Keratinocyte (primary cell): ENCODE data around the gene IRF8. TPM values are rescaled to one million over a fixed set of nuclear protein-coding genes. Genes with fewer than 3 reads are reported as not detected.

Experiments used
- DNase-seq: peaks from one replicate; pipeline ENCODE4 v3.0.0-alpha.2; 2011; ENCODE audit warnings: low read depth, missing footprints, low spot score
- FAIRE-seq: peaks from 2 replicates; lab custom pipeline; 2011; peaks lifted over from hg19 to GRCh38; lab: Jason Lieb, UNC
- H2AFZ ChIP-seq: 2 replicates; pipeline ENCODE4 v1.6.0; 2012; ENCODE audit warnings: low read length, control low read depth, inconsistent platforms; ENCODE audit not compliant: control insufficient read depth
- H3K27ac ChIP-seq: 2 replicates; pipeline ENCODE4 v1.5.1; 2011; ENCODE audit warnings: low read length; ENCODE audit not compliant: control insufficient read depth, insufficient read depth
- H3K27me3 ChIP-seq: 3 replicates; pipeline ENCODE4 v1.6.0; 2011; ENCODE audit warnings: low read length; ENCODE audit not compliant: control insufficient read depth, insufficient read depth; ENCODE audit errors: extremely low read depth
- H3K36me3 ChIP-seq, 2 experiments: 2 replicates in 1 of 2; 3 replicates in 1 of 2; pipeline ENCODE4 v1.5.1; 2011; ENCODE audit warnings: low read length in 2 of 2, mild to moderate bottlenecking in 1 of 2; ENCODE audit not compliant: control insufficient read depth in 2 of 2, insufficient read depth in 2 of 2; ENCODE audit errors: extremely low read depth in 1 of 2
- H3K4me1 ChIP-seq: 3 replicates; pipeline ENCODE4 v1.5.1; 2011; ENCODE audit warnings: low read length; ENCODE audit not compliant: control insufficient read depth, insufficient read depth; ENCODE audit errors: extremely low read depth
- H3K4me2 ChIP-seq: 3 replicates; pipeline ENCODE4 v1.6.0; 2011; ENCODE audit warnings: low read depth, low read length; ENCODE audit not compliant: control insufficient read depth, insufficient read depth; ENCODE audit errors: extremely low read depth
- H3K4me3 ChIP-seq, 3 experiments: fragments of 200-600 bp in 1 of 3; sonication (generic) in 1 of 3; 2 replicates in 2 of 3; 3 replicates in 1 of 3; pipeline ENCODE4 v1.5.1; 2011 to 2016; ENCODE audit warnings: low read length in 3 of 3, mild to moderate bottlenecking in 3 of 3, control low read depth in 2 of 3, inconsistent platforms in 1 of 3, low read depth in 1 of 3, mixed read lengths in 1 of 3, mixed run types in 1 of 3, moderate library complexity in 1 of 3; ENCODE audit not compliant: control insufficient read depth in 2 of 3, insufficient read depth in 2 of 3; ENCODE audit errors: extremely low read depth in 1 of 3
- H3K79me2 ChIP-seq: 2 replicates; pipeline ENCODE4 v1.6.0; 2012; ENCODE audit warnings: low read length; ENCODE audit not compliant: control insufficient read depth, insufficient read depth
- H3K9ac ChIP-seq: 3 replicates; pipeline ENCODE4 v1.6.0; 2011; ENCODE audit warnings: low read length; ENCODE audit not compliant: control insufficient read depth, insufficient read depth; ENCODE audit errors: extremely low read depth
- H3K9me1 ChIP-seq: 3 replicates; pipeline ENCODE4 v1.6.0; 2011; ENCODE audit warnings: low read length; ENCODE audit not compliant: control insufficient read depth, insufficient read depth; ENCODE audit errors: extremely low read depth
- H3K9me3 ChIP-seq: 2 replicates; pipeline ENCODE4 v1.5.1; 2012; ENCODE audit warnings: low read depth, low read length; ENCODE audit not compliant: control insufficient read depth
- H4K20me1 ChIP-seq: 3 replicates; pipeline ENCODE4 v1.6.0; 2011; ENCODE audit warnings: low read length; ENCODE audit not compliant: control insufficient read depth, insufficient read depth; ENCODE audit errors: extremely low read depth
- EZH2 ChIP-seq: IDR thresholded peaks from one replicate; pipeline ENCODE4 v1.6.1; 2012; ENCODE audit warnings: inconsistent platforms, mild to moderate bottlenecking, low read length, moderate library complexity
- dilution Hi-C: fragments of 300-500 bp; cut with MboI; formaldehyde crosslinking; loops from one replicate; pipeline ENCODE4 v1.7.0; 2020; ENCODE audit warnings: low sequenced_read_pairs; ENCODE audit not compliant: extremely low pct_ligation_motif_present
- polyA plus RNA-seq, 5 experiments: library from polyadenylated mRNA; depleted of rRNA in 3 of 5; stranded (reverse) in 3 of 5; stranded (forward) in 1 of 5; unstranded in 1 of 5; fragments of >200 nt; gene quantifications; 1 replicate in 1 of 5; 2 replicates in 3 of 5; 3 replicates in 1 of 5; pipeline versions ENCODE4 v1.2.1 to v1.2.3, GENCODE V29; 2011 to 2012; ENCODE audit warnings: missing spikeins in 2 of 5, low read depth in 1 of 5, low replicate concordance in 1 of 5
- TF ChIP-seq, protein P1 (sequence below), 3 experiments: IDR thresholded peaks in 1 of 3; conservative IDR thresholded peaks in 1 of 3; optimal IDR thresholded peaks in 1 of 3; 2 replicates in 2 of 3; 3 replicates in 1 of 3; pipeline versions ENCODE3 to v1.5.1; 2011; ENCODE audit warnings: low read length in 3 of 3, mild to moderate bottlenecking in 3 of 3, moderate library complexity in 2 of 3, control low read depth in 1 of 3, inconsistent platforms in 1 of 3; ENCODE audit not compliant: insufficient read depth in 2 of 3; ENCODE audit errors: extremely low read depth in 1 of 3

Gene IRF8
- polyA plus RNA-seq, 1 donor (not counting 4 experiments of a cell fraction or from before 2014, with no cell fraction given) = not detected

DNA sequence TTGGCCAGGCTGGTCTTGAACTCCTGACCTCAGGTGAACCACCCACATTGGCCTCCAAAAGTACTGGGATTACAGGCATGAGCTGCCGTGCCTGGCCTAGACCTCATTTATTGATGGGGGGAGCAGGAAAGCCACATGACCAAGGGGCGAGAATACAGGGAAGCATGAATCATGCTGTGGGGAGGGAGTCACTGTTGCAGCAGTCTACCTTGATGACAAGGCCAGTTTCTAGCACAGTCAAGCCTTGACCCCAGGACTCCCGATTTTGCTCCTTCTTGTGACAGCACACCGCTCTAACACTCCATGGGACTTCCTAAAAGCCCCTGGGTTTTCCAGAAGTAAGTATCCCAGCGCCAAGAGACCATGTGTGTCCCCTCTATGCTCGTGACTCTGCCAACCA is 42.9 kb upstream of the IRF8 start:
- DNase-seq = no peak
- H3K27me3 ChIP-seq = no peaks in the 10 kb centered on the region
- no peak for TF ChIP-seq EZH2
- TF ChIP-seq, protein P1, sequence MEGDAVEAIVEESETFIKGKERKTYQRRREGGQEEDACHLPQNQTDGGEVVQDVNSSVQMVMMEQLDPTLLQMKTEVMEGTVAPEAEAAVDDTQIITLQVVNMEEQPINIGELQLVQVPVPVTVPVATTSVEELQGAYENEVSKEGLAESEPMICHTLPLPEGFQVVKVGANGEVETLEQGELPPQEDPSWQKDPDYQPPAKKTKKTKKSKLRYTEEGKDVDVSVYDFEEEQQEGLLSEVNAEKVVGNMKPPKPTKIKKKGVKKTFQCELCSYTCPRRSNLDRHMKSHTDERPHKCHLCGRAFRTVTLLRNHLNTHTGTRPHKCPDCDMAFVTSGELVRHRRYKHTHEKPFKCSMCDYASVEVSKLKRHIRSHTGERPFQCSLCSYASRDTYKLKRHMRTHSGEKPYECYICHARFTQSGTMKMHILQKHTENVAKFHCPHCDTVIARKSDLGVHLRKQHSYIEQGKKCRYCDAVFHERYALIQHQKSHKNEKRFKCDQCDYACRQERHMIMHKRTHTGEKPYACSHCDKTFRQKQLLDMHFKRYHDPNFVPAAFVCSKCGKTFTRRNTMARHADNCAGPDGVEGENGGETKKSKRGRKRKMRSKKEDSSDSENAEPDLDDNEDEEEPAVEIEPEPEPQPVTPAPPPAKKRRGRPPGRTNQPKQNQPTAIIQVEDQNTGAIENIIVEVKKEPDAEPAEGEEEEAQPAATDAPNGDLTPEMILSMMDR (optimal IDR thresholded peaks at IDR 0.05 in 1 of 3, IDR thresholded peaks at IDR 0.05 in 1 of 3, conservative IDR thresholded peaks at IDR 0.05 in 1 of 3; ENCODE audit: extremely low read depth in 1 of 3, insufficient read depth in 2 of 3, low read length in 3 of 3) = no peak
- H3K4me3 ChIP-seq = no peak overlapping the region
- H3K9me1 ChIP-seq = no peaks in the 10 kb centered on the region
- no peaks in the 10 kb centered on the region for H3K4me1 ChIP-seq
- no peak overlapping the region for H3K4me2 ChIP-seq
- dilution Hi-C loops = loop anchor here (10.0 kb wide), 1 partner anchor 79 kb away; no protein-coding TSS in a partner anchor
- FAIRE-seq = no peak
- no peaks in the 10 kb centered on the region for H4K20me1 ChIP-seq
- H3K79me2 ChIP-seq = no peaks in the 10 kb centered on the region
- H2AFZ ChIP-seq = no peak overlapping the region
- no peak overlapping the region for H3K9ac ChIP-seq
- no peaks in the 10 kb centered on the region for H3K9me3 ChIP-seq
- no peak overlapping the region for H3K27ac ChIP-seq
- no peaks in the 10 kb centered on the region for H3K36me3 ChIP-seq

DNA sequence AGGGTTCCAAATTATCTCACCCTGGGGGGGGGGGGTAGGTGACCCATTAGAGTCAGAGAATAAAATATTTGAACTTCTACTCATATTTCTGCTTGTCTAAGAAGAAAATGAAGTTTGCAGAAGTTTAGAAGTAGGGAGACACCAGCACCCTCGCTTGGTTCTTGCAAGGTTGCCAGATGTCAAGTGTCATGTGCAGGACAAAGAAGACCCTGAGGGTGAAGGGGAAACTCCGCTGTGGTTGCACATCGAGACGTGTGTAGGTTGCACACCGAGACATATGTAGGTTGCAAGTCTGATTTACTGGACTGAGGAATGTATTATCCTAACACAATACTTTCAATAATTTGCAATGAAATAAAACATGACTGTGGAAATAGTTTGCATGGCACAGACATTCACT is 42.4 kb upstream of the IRF8 start:
- no peak overlapping the region for H3K27ac ChIP-seq
- no peak for TF ChIP-seq EZH2
- TF ChIP-seq, protein P1 (optimal IDR thresholded peaks at IDR 0.05 in 1 of 3, IDR thresholded peaks at IDR 0.05 in 1 of 3, conservative IDR thresholded peaks at IDR 0.05 in 1 of 3; ENCODE audit: extremely low read depth in 1 of 3, insufficient read depth in 2 of 3, low read length in 3 of 3) = no peak
- no peaks in the 10 kb centered on the region for H3K9me1 ChIP-seq
- no peaks in the 10 kb centered on the region for H3K79me2 ChIP-seq
- H2AFZ ChIP-seq = no peak overlapping the region
- H3K9ac ChIP-seq = no peak overlapping the region
- DNase-seq (no peak), FAIRE-seq (no peak)
- no peaks in the 10 kb centered on the region for H4K20me1 ChIP-seq
- dilution Hi-C loops = loop anchor here (10.0 kb wide), 1 partner anchor 78 kb away; no protein-coding TSS in a partner anchor
- H3K4me2 ChIP-seq = no peak overlapping the region
- no peaks in the 10 kb centered on the region for H3K27me3 ChIP-seq
- H3K4me1 ChIP-seq = no peaks in the 10 kb centered on the region
- no peaks in the 10 kb centered on the region for H3K9me3 ChIP-seq
- no peaks in the 10 kb centered on the region for H3K36me3 ChIP-seq
- H3K4me3 ChIP-seq = no peak overlapping the region
